GM21717 (cell line): ENCODE data around the gene FPR2.
"Not testable (repeated sequence)": the region's sequence is repeated elsewhere in the genome, so short reads cannot be mapped to it uniquely, and the experiment has no call there.

Experiments
- ATAC-seq: cut with Tn5 transposase; IDR thresholded peaks from one replicate; pipeline ENCODE4 v1.9.1; 2021; ENCODE audit warnings: mild to moderate bottlenecking, moderate library complexity; ENCODE audit not compliant: unreplicated experiment

Gene FPR2

GRCh38 chr19:51739466-51740213 lies 21.3 kb upstream of the FPR2 start:
- ATAC-seq: no peak

- ATAC-seq: no peak
Measured at GRCh38 chr19:51740356-51740755, 20.6 kb upstream of the FPR2 start.

- ATAC-seq: no peak
Measured at GRCh38 chr19:51742789-51743188, 18.2 kb upstream of the FPR2 start.

- no peak for ATAC-seq
Measured at GRCh38 chr19:51743405-51743804, 17.6 kb upstream of the FPR2 start.

- no peak for ATAC-seq
Measured at GRCh38 chr19:51746731-51747130, 14.2 kb upstream of the FPR2 start.

- no peak for ATAC-seq
Measured at GRCh38 chr19:51749979-51750378, 11.0 kb upstream of the FPR2 start.

- ATAC-seq: no peak
Measured at GRCh38 chr19:51750400-51751094, 10.4 kb upstream of the FPR2 start.

- no peak for ATAC-seq
Measured at GRCh38 chr19:51751655-51752054, 9.3 kb upstream of the FPR2 start, which contains the start of gene FPR1. FPR1 (minus strand) TSS chr19:51751878; CDS start chr19:51746994, 4,884 bp downstream.

GRCh38 chr19:51754109-51754508 lies 6.9 kb upstream of the FPR2 start:
- ATAC-seq: no peak

GRCh38 chr19:51754770-51755169 lies 6.2 kb upstream of the FPR2 start:
- ATAC-seq: no peak

- no peak for ATAC-seq
Measured at GRCh38 chr19:51755571-51755970, 5.4 kb upstream of the FPR2 start.

- no peak for ATAC-seq
Measured at GRCh38 chr19:51761696-51762095, 716 bp downstream of the FPR2 start.

GRCh38 chr19:51765086-51765485 lies 4.1 kb downstream of the FPR2 start:
- no peak for ATAC-seq

GRCh38 chr19:51766461-51766860 lies 5.5 kb downstream of the FPR2 start:
- no peak for ATAC-seq

- ATAC-seq: no peak
Measured at GRCh38 chr19:51771376-51772130, 10.6 kb downstream of the FPR2 start.

- ATAC-seq: no peak
Measured at GRCh38 chr19:51772977-51773376, 12.0 kb downstream of the FPR2 start.

GRCh38 chr19:51776561-51776960 lies 15.6 kb downstream of the FPR2 start:
- ATAC-seq: not testable (repeated sequence)

- ATAC-seq: no peak
Measured at GRCh38 chr19:51777570-51778462, 16.8 kb downstream of the FPR2 start.

GRCh38 chr19:51779181-51779580 lies 18.2 kb downstream of the FPR2 start:
- no peak for ATAC-seq

- no peak for ATAC-seq
Measured at GRCh38 chr19:51779703-51780102, 18.7 kb downstream of the FPR2 start.

- ATAC-seq: no peak
Measured at GRCh38 chr19:51780270-51780669, 19.3 kb downstream of the FPR2 start.
